Calu3 (cell line): Measurements from ENCODE around the gene EIPR1. TPM values are rescaled to one million over a fixed set of nuclear protein-coding genes. Genes with fewer than 3 reads are reported as not detected.

Source experiments
- BruUV-seq: library from RNA; stranded (reverse); fragments of 400-500 nt; replicated peaks from 2 replicates; lab custom pipeline; 2021; lab: Mats Ljungman, UMichigan
- CTCF ChIA-PET: fragments of 300-600 bp; sonication (Branson Sonifier 250); formaldehyde crosslinking; loops from one replicate; lab custom pipeline; 2022; ENCODE audit warnings: antibody characterized with exemption; lab: Charles Lee
- DNase-seq: peaks from one replicate; pipeline ENCODE4 v3.0.0; 2022
- H3K27ac Mint-ChIP-seq: one replicate; pipeline ENCODE4 v1.8.0; 2022; ENCODE audit warnings: mixed read lengths; ENCODE audit not compliant: unreplicated experiment
- H3K27me3 Mint-ChIP-seq: one replicate; pipeline ENCODE4 v1.8.0; 2022; ENCODE audit warnings: mixed read lengths; ENCODE audit not compliant: unreplicated experiment
- H3K36me3 Mint-ChIP-seq: one replicate; pipeline ENCODE4 v1.8.0; 2022; ENCODE audit warnings: mild to moderate bottlenecking, moderate library complexity, mixed read lengths; ENCODE audit not compliant: insufficient read depth, unreplicated experiment
- H3K4me1 Mint-ChIP-seq: one replicate; pipeline ENCODE4 v1.8.0; 2022; ENCODE audit warnings: mild to moderate bottlenecking, low read depth, mixed read lengths; ENCODE audit not compliant: unreplicated experiment
- H3K4me3 Mint-ChIP-seq: one replicate; pipeline ENCODE4 v1.8.0; 2022; ENCODE audit warnings: mild to moderate bottlenecking, low read depth, moderate library complexity, mixed read lengths; ENCODE audit not compliant: unreplicated experiment
- H3K9me3 Mint-ChIP-seq: one replicate; pipeline ENCODE4 v1.8.0; 2022; ENCODE audit warnings: low read depth, mixed read lengths; ENCODE audit not compliant: unreplicated experiment
- intact Hi-C: fragments of 100-400 bp; cut with micrococcal nuclease; formaldehyde crosslinking; loops from one replicate; pipeline ENCODE4 v1.10.0; 2022; ENCODE audit not compliant: unreplicated experiment
- total RNA-seq: library from RNA; stranded (reverse); gene quantifications from 2 replicates; pipeline ENCODE4 v1.2.3, GENCODE V29; 2022
- TF ChIP-seq, protein P1 (sequence below): fragments of 200-600 bp; IDR thresholded peaks from one replicate; pipeline ENCODE4 v1.8.0; 2022; ENCODE audit warnings: antibody characterized with exemption; ENCODE audit not compliant: unreplicated experiment

The EIPR1 gene
- total RNA-seq, 1 experiment from 2014 or later, result 31.7 TPM

DNA sequence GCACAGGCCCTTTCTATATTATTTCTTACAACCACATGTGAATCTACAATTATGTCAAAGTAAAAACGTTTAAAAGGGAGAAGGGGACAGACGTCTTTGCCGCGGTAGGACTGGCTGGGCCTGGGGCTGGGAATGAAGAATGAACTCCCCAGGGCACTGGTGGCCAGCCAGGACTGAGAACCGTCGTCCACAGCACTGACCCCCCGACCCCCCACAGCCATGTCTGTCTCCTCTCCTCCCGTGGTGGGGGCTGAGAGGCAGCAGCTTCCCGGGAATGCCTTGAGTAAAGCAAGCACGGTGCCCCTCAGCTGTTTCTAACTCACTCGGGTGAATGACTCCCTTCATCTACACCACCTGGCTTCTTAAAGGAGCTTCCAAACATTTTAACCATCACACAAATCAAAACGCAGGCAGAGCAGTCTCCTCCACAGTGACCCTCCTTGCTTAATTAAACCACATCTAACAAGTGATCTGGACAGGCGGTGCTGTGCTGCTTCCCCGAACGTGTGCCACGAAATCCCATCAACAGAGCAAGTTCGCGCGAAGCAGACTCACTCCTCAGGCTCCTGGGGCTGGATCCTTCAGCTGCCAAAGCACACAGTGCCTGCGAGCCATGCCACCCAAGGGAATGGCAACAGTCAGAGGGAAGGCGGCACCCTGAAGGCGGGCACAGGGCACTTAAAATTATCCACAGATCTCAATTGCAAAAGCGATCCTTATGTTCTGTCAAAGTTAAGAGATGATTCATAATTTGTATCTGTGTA is 217.7 kb downstream of the EIPR1 start:
- CTCF ChIA-PET, result no interaction called here
- peaks cover 5% of the 10 kb centered on the region for H3K9me3 Mint-ChIP-seq
- DNase-seq, result no peak
- peaks cover 4% of the 10 kb centered on the region for H3K36me3 Mint-ChIP-seq
- BruUV-seq, result no TSS peak
- no peak overlapping the region for H3K4me3 Mint-ChIP-seq
- intact Hi-C loops, result no loop called here
- H3K27me3 Mint-ChIP-seq, result no peaks in the 10 kb centered on the region
- no peak overlapping the region for H3K27ac Mint-ChIP-seq
- TF ChIP-seq, protein P1, sequence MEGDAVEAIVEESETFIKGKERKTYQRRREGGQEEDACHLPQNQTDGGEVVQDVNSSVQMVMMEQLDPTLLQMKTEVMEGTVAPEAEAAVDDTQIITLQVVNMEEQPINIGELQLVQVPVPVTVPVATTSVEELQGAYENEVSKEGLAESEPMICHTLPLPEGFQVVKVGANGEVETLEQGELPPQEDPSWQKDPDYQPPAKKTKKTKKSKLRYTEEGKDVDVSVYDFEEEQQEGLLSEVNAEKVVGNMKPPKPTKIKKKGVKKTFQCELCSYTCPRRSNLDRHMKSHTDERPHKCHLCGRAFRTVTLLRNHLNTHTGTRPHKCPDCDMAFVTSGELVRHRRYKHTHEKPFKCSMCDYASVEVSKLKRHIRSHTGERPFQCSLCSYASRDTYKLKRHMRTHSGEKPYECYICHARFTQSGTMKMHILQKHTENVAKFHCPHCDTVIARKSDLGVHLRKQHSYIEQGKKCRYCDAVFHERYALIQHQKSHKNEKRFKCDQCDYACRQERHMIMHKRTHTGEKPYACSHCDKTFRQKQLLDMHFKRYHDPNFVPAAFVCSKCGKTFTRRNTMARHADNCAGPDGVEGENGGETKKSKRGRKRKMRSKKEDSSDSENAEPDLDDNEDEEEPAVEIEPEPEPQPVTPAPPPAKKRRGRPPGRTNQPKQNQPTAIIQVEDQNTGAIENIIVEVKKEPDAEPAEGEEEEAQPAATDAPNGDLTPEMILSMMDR, result no peak
- no peaks in the 10 kb centered on the region for H3K4me1 Mint-ChIP-seq

DNA sequence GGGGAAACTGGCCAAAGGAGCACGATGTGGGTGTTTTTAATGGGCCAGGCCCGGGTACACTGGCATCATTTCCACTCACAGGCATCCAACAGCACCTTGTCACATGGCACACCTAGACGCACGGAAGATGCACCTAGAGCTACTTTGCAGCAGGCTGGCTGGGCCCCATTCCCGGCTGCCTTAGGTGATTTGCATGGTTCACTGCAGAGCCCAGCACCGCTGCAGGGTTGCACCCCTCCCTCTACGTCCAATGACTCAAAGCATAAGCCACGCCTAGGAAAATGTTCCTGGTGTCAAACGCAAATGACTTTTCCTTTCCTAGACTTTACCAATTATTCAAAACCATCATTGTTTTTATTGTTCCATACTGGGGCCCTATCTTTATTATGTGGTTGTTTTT is 222.9 kb downstream of the EIPR1 start:
- intact Hi-C loops, result no loop called here
- TF ChIP-seq, protein P1, result no peak
- no peak overlapping the region for H3K4me3 Mint-ChIP-seq
- H3K27me3 Mint-ChIP-seq, result no peaks in the 10 kb centered on the region
- no peak for DNase-seq
- H3K27ac Mint-ChIP-seq, result no peak overlapping the region
- no peaks in the 10 kb centered on the region for H3K36me3 Mint-ChIP-seq
- no TSS peak for BruUV-seq
- H3K9me3 Mint-ChIP-seq, result no peaks in the 10 kb centered on the region
- no peaks in the 10 kb centered on the region for H3K4me1 Mint-ChIP-seq
- CTCF ChIA-PET, result no interaction called here

DNA sequence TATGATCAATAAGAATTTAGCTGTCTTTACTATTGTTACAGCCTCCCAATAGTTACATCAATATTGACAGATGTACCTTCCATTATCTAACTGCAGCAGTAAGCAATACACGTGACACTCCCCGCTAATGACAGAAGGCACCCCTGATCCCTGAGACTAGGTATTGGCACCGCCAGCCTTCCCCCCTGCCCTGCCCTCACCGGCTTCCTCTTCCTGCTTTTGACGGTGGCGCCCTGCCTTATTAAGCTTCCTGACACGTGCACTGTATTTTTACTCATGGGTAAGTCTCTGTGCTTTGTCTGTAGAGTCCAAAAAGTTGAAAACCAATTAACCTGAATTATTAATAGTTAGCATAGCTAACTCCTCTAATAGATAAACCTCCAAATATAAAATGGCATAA is 223.5 kb downstream of the EIPR1 start:
- Mint-ChIP-seq H3K36me3 (no peaks in the 10 kb centered on the region), H3K9me3 (no peaks in the 10 kb centered on the region), H3K27ac (no peak overlapping the region), H3K27me3 (no peaks in the 10 kb centered on the region), H3K4me3 (no peak overlapping the region), H3K4me1 (no peaks in the 10 kb centered on the region)
- DNase-seq, result no peak
- CTCF ChIA-PET, result no interaction called here
- TF ChIP-seq, protein P1, result no peak
- intact Hi-C loops, result no loop called here
- BruUV-seq, result no TSS peak

DNA sequence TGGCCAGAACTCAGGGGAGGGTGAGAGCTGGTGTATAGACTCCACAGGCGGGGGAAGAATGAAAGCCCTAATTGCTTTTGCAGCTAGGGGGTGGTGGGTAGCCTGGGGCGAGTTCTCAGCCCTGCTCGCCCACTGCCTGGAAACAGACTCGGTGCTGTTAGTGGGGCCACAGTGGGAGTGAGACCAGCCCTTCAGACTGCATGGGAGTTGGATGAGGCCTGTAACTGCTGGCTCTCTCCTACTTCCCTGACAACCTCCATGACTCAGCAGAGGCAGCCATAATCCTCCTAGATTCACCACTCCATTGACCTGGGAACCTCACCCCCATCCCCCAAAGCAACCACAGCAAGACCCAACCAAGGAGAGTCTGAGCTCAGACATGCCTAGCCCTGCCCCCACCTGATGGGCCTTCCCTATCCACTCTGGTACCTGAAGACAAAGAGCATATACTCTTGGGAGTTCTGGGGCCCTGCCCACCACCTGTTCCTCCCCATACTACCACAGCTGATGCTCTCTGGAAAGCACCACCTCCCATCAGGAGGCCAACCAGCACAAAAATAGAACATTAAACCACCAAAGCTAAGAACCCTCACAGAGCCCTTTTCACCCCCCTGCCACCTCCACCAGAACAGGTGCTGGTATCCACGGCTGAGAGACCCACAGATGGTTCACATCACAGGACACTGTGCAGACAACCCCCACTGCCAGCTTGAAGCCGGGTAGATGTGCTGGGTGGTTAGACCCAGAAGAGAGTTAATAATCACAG is 226.3 kb downstream of the EIPR1 start:
- intact Hi-C loops, result no loop called here
- CTCF ChIA-PET, result no interaction called here
- H3K27ac Mint-ChIP-seq, result no peak overlapping the region
- BruUV-seq, result no TSS peak
- TF ChIP-seq, protein P1, result no peak
- no peak overlapping the region for H3K4me3 Mint-ChIP-seq
- H3K4me1 Mint-ChIP-seq, result no peaks in the 10 kb centered on the region
- DNase-seq, result no peak
- H3K9me3 Mint-ChIP-seq, result no peaks in the 10 kb centered on the region
- no peaks in the 10 kb centered on the region for H3K27me3 Mint-ChIP-seq
- peaks cover 3% of the 10 kb centered on the region for H3K36me3 Mint-ChIP-seq
